ENCODE data around the gene LRP2.
"Not testable (repeated sequence)": the region's sequence is repeated elsewhere in the genome, so short reads cannot be mapped to it uniquely, and the experiment has no call there.

DNA sequence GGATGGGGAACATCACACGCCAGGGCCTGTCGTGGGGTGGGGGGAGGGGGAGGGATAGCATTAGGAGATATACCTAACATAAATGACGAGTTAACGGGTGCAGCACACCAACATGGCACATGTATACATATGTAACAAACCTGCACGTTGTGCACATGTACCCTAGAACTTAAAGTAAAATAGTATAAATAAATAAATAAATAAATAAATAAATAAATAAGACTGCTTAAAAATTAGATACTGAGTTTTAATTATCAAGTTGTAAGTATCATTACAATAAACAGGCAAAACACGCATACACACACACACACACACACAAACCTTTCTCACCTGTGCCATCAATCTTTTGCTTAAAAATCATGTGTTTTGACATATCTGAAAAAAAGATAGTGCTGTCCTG is 91.8 kb downstream of the LRP2 start:
- TF ChIP-seq, protein P1, sequence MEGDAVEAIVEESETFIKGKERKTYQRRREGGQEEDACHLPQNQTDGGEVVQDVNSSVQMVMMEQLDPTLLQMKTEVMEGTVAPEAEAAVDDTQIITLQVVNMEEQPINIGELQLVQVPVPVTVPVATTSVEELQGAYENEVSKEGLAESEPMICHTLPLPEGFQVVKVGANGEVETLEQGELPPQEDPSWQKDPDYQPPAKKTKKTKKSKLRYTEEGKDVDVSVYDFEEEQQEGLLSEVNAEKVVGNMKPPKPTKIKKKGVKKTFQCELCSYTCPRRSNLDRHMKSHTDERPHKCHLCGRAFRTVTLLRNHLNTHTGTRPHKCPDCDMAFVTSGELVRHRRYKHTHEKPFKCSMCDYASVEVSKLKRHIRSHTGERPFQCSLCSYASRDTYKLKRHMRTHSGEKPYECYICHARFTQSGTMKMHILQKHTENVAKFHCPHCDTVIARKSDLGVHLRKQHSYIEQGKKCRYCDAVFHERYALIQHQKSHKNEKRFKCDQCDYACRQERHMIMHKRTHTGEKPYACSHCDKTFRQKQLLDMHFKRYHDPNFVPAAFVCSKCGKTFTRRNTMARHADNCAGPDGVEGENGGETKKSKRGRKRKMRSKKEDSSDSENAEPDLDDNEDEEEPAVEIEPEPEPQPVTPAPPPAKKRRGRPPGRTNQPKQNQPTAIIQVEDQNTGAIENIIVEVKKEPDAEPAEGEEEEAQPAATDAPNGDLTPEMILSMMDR (IDR thresholded peaks at IDR 0.05): not testable (repeated sequence)
- not testable (repeated sequence) for TF ChIP-seq ZFX (IDR thresholded peaks at IDR 0.05; ENCODE audit: borderline replicate concordance)

All from 22Rv1 (cell line).